ENCODE data around the gene PRDX6.
"Not testable (repeated sequence)": the region's sequence is repeated elsewhere in the genome, so short reads cannot be mapped to it uniquely, and the experiment has no call there.

PRDX6 gene

DNA sequence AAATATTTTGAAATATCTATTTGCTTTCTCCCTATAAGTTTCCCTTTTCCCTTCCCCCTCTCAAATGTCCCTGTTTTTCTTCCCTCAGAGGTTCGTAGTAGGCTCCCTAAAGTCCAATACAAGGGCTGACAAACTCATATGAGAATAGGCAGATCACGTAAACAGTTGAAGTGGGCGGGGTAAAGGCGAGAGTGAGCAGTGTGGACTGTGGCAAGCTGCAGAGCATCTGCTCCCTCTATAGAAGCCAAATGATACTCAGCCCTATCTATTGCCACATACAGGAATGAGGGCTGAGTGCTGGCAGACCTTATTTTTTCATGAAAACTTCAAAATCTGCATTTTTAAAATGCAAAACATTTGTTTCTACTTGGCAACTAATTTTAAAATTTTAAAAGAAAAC lies 26.3 kb downstream of the PRDX6 start:
- no peak for DNase-seq

DNA sequence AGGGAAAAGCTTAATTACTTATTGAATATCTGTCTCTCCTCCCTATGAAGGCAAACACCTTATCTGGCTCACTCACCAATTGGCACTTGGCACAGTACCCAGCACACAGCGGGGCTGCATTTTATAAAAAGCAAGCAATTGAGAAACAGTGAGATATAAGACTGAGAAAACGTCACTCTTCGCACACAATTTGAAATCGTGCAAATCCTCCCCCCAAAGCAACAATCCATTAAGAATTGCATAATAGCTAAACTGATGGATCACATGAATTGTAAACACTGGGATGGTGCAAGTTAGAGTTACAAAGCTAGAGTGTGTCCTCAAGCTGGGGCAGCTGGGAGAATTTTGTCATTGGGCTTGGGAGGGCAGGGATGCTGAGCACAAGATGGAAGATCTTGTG lies 27.1 kb downstream of the PRDX6 start:
- no peak for DNase-seq

DNA sequence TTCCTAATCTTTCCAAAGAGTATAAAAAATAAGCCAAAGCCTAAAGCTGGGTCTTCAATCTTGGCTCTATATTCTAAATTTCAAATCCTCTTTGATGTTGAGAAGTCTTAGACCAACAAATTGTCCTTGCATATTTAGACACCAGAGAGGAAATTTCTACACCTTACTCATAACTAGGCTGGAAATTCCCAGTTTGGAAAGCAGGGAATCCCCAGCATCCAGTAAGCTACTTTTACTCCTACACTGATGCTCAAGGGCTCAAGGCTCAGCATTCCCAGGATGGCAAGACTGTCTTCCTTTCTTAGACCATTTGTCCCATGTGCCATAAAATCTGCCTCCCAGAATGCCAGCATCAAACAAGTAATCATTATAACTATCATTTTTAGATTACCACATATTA lies 28.3 kb downstream of the PRDX6 start:
- DNase-seq = no peak

DNA sequence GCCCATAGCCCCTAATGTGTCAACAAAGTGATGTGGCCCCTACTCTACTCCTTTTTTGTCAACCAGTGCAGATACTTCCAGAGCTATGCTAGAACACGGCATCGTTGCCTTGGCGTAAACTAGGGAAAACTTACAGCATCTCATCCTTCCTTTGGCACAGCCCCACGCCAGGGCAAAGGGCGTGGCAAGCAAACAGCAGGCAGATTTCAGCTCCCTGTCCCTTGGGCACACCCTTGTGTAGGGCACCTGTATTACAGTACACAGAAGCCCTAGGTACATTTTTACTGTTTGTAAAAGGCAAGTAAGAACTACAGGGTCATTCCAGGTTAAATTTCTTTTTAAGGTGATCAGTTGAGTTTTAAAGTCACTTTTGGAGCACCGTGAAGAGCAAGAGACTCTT lies 29.3 kb downstream of the PRDX6 start:
- no peak for DNase-seq

DNA sequence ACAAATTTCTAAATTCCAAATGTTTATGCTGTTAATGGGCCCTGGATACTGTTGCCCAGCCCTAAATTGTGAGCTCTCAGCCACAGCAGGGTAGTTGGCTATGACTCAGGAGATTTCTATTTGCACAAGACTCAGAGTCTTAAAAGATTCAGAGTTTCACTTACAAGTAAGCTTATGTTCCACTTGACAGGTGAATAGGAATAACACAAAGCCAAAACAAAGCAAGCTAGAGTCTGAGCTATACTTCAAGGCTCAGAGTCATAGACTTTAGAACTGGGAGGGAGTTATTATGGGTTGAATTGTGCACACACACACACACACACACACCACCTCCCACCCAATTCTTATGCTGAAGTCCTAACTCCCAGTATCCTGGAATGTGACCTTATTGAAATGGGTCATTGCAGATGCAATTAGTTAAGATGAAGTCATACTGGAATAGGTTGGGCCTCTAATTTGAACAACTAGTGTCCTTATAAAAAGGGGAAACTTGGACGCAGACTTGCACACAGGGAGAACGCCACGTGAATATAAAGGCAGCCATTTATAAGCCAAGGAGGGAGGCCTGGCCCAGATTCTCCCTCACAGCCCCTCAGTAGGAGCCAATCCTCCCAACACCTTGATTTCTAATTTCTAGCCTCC lies 30.2 kb downstream of the PRDX6 start:
- DNase-seq = no peak

DNA sequence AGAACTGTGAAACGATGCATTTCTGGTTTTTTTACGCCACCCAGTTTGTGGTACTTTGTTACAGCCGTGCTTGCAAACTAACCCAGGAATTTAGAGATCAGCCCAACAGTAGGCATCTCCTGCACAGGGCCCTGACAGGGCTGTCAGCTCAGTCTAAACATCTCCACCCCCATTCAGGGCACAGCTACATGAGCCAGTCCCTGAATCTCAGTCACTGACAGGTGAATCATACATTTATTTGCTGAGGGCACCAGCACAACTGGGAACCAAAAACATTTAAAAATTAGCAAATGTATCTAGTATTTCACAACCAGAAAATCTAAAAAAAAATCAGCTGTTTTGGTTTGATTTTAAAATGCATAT lies 30.7 kb downstream of the PRDX6 start:
- no peak for DNase-seq

DNA sequence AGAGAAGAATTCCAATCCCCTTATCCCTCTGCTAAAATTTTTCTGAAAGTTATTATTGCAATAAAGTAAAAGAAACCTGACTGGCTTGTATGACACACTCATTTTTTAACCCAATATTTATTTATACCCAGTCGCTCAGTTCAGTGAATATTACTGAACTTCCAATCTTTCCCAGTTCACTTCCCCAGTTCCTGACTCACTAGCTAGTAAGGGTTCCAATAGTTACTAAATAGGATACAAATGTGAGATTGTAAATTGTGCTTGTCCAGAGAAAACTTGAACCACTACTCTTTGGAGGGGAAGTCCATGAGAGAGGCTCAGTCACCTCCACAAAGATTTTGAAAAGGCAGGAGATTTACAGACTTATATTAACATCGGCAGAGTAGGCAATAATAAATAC lies 31.4 kb downstream of the PRDX6 start:
- no peak for DNase-seq

DNA sequence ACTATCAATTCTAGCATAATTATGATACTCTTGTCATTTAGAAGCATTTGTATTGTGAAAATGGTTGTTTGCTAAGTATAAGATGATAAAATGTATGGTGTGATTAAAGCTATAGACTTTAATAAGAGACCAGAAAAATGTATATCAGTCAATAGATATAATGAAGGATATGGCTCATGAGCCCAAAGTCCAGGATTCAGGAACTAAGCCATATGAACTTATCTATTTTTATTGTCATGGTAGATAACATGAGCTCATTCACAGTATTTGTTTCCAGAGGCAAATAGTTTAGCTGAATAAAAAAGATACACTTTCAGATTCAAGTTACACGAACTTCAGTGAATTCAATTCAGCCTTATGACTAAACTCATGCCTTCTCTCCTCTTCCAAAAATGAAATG lies 32.7 kb downstream of the PRDX6 start:
- DNase-seq = no peak

DNA sequence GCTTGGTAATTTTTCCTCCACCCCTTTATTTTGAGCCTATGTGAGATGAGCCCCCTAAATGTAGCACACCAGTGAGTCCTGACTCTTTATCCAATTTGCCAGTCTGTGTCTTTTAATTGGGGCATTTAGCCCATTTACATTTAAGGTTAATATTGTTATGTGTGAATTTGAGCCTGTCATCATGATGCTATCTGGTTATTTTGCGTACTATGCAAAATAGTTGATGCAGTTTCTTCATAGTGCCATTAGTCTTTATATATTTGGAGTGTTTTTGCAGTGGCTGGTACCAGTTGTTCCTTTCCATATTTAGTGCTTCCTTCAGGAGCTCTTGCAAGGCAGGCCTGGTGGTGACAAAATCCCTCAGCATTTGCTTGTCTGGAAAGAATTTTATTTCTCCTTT lies 37.4 kb downstream of the PRDX6 start:
- not testable (repeated sequence) for DNase-seq

DNA sequence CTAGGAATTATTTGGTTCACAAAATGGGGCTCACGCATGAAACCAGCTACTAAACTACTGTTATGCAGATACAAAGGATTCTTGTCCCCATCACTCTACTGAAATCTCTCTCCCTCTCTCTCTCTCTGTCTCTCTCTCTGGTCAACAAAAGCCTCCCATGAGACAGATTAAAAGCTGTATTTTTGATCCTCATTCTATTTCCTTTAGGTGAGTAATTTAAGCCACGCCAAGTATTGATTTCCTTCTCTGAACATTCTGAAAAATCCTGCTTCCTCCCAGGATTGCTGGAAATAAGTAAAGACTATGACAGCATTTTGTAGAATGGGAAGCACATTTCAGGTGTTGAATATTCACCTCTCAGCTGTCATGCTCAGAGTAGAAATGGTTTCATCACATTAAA lies 43.7 kb downstream of the PRDX6 start:
- no peak for DNase-seq

DNA sequence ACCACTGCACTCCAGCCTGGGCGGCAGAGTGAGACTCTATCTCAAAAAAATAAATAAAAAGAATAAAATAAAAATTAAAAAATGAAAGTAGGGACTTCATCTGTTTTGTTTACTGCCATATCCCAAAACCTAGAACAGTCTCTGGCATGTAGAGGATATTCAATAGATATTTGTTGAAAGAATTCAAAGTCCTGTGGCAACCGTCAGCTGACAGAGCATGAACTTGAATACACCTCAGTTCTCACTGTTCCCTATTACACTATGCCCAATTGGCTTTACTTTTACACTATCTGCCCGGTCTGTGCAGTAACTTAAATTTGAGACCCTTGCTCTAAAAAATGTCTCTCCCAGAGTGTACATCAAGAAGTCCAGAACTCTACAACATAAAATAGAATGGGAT lies 46.2 kb downstream of the PRDX6 start:
- no peak for DNase-seq

DNA sequence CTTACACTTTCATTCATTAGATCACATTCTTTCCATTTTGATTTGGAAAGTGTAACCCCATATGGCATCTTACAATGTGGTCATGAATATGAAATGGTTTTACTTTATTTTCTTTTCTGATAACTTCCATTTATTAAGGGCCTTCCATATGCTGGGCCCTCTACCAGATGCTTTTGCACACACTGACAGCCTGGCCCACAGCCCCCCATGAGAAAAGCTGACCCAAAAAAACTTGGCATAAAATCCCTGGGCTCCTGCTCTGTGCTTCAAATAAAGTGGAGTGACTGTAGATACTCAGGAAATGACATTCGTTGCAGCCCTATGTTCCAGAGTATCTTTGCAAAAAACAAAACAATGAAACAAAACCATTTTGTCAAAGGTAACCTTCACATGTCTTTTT lies 48.8 kb downstream of the PRDX6 start:
- DNase-seq = no peak

DNA sequence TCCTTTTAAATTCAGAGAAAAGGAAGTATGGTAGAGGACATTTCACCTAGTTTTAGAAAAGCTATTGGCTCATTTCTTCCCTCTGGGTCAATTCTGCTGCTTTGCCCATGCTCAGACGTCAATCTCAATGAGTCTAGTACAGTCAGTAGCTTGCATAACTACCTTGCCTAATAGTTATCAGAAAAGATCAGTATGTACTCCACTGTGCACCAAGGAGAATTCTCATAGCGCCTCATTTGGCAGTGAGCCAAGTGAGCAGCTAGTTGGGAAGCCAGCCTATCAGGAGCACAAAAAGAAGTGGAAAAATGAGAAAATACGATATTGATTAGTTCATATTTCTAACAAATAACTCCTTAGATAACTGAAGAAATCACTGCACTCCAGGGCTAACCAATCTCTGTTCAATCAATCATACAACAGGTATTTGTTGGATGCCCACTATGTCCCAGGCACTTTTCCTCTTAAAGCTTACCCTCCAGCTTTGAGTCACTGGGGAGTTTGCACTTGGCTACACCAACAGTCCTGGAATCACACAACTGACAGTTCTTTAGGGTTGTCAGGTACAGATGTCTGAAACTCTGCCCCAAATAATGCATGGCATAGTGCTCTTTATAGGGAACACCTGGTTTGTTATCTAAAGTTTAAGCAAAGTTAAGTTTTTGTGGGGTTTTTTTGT lies 50.2 kb downstream of the PRDX6 start:
- DNase-seq = no peak

DNA sequence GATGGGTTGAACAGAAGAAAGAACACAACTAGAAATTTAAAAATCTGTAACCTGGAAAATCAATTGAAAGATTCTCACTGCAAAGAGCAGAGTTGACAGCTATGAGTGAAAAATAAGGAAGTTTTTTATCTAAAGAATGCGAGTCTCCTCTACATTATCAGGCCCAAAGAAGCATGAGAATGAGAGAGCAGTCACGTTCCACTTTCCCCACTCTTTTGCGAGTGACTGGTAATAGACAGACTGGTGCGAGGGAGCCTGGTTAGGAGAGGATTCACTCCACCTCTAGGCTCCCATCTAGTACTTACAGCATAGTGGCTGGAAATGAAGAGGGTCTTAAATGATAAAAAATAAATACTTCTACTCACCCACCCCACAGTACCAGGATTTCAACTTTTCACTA lies 52.0 kb downstream of the PRDX6 start:
- no peak for DNase-seq

DNA sequence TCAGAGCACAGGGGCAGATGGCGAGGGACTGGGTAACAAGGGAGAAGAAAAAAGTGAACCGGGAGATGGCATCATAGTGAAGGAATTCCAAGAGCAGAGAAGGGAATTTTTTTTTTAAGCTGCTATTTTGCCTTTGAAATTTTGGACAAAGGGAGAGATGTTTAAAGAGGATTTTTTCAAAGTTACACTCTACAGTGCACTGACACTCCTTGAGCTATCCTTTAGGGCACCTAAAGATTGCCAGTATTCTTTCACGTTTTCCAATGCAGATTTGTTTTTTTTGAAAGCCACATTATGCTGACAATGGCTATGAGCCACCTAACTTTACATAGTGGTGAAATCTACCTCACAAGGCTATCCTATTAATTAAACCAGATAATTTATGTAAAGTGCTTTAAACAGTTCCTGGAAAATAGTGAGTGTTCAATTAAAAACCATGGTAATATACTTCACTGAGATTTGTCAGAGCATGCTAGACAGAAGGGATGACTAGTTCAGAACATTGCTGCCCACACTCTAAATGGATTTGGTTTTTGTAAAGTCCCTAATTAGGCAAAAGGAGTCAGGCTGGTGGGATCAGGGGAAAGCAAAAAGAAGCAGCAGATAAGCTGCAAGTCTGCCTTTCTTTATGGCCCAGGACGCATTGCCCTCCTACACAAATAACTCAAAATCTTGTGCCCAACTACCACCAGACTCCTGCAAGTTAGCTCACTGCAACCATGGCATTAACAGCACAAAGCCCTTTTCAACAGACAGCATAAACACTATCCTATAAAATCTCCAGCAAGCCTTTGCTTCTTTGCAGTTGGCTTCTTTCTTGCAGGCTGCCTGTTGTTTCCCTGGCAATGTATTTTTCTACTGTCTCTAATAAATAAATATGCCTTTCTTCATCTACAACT lies 53.9 kb downstream of the PRDX6 start:
- DNase-seq = no peak

DNA sequence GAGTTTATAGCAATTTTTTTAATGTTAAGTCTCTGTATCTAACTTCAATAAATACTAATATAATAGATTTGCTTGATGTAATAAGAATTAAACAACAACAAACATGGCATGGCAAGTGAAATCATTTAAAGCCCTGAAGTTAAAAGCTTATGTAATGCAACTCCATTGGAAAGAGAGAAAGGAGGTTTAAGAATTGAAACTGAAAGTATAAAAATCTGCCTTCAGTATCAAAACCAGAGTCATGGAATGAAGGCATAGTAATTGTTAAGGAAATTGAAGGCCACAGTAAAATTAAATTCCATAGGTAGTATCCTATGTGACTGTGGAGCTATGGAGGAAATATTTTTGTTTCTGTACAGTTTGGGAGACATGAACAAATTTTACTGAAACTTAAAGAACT lies 55.1 kb downstream of the PRDX6 start:
- DNase-seq = no peak

DNA sequence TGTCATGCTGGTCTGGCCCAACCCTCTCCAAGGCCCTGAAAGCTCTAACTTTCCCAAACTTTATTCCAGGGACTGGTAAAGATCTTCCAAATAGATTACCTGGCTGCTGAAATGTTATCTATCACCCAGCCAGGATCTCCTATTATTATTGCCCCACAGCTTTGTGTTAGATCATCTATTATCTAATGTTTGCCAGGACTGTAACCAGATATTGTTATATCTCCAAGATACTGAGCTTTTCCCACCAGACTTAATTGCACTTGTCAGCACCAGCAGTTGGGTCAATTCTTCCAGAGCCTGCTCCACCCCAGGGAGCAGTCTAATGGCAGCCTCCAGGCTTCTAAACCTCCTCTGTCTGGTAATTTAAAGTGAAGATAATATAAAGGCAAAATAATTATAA lies 59.1 kb downstream of the PRDX6 start:
- DNase-seq = no peak
